ENCODE data around the gene CAPN3. TPM values are rescaled to one million over a fixed set of nuclear protein-coding genes. Genes with fewer than 3 reads are reported as not detected.
A peak's percentile ranks its signal among the peaks of the same experiment; 100 is the strongest.

Gene CAPN3
- total and polyA plus RNA-seq, 11 donors, result 1.3 to 12.2 (median 7.3) TPM

GRCh38 chr15:42445551-42445950, 86.2 kb downstream of the CAPN3 start:
- no peak for ATAC-seq
- Histone ChIP-seq H3K9me3 (no peaks in the 10 kb centered on the region), H3K27ac (no peak overlapping the region), H3K27me3 (no peaks in the 10 kb centered on the region), H3K4me3 (no peak overlapping the region), H3K36me3 (peaks cover 0 to 100% (median 97%) of the 10 kb centered on the region in 9 donors), H3K4me1 (peaks cover 0 to 24% (median 2%) of the 10 kb centered on the region in 12 donors)
- no peak for TF ChIP-seq POLR2A (IDR thresholded peaks at IDR 0.05)
- TF ChIP-seq CTCF (IDR thresholded peaks at IDR 0.05), result no peak
- intact Hi-C loops (cut with DNase I), result loop anchor here in 1 of 10 donors (10.0 kb wide), 1 partner anchor 171 kb away; the partner anchor contains the start of genes GANC and TMEM87A
- no peak for DNase-seq

- ATAC-seq (peak; percentile 37 to 56 (median 44)), DNase-seq (no peak)
- H3K9me3 ChIP-seq, result no peaks in the 10 kb centered on the region
- peaks cover 0 to 29% (median 2%) of the 10 kb centered on the region in 12 donors for H3K4me1 ChIP-seq
- 53 to 71% (median 54%) methylated on average over 2 of the region's 2 CpGs for WGBS, 4 donors
- H3K27ac ChIP-seq, result peak overlapping the region in 8 of 12 donors; percentile 2 to 72 (median 38)
- intact Hi-C loops (cut with DNase I), result loop anchor here in 1 of 10 donors (10.0 kb wide), 1 partner anchor 173 kb away; the partner anchor contains the start of genes GANC and TMEM87A
- H3K4me3 ChIP-seq, result peak overlapping the region in 7 of 12 donors; percentile 4 to 53 (median 20)
- TF ChIP-seq POLR2A (IDR thresholded peaks at IDR 0.05) (no peak), CTCF (IDR thresholded peaks at IDR 0.05) (no peak)
- H3K36me3 ChIP-seq, result peaks cover 0 to 98% (median 92%) of the 10 kb centered on the region in 9 donors
- no peaks in the 10 kb centered on the region for H3K27me3 ChIP-seq
These were observed 88.3 kb downstream of the CAPN3 start for GRCh38 chr15:42447599-42447998.

- Histone ChIP-seq H3K9me3 (no peaks in the 10 kb centered on the region), H3K27me3 (no peaks in the 10 kb centered on the region), H3K4me3 (peak overlapping the region in 3 of 12 donors; percentile 34 to 53 (median 48)), H3K27ac (peak overlapping the region in 8 of 12 donors; percentile 2 to 72 (median 36)), H3K36me3 (peaks cover 0 to 98% (median 90%) of the 10 kb centered on the region in 9 donors), H3K4me1 (peaks cover 0 to 31% (median 5%) of the 10 kb centered on the region in 12 donors)
- no peak for TF ChIP-seq CTCF (IDR thresholded peaks at IDR 0.05)
- no peak for TF ChIP-seq POLR2A (IDR thresholded peaks at IDR 0.05)
- DNase-seq (no peak), ATAC-seq (no peak)
- 77 to 90% (median 88%) methylated on average over 6 of the region's 6 CpGs for WGBS, 4 donors
- intact Hi-C loops (cut with DNase I), result loop anchor here in 1 of 10 donors (10.0 kb wide), 1 partner anchor 173 kb away; the partner anchor contains the start of genes GANC and TMEM87A
These were observed 89.0 kb downstream of the CAPN3 start for GRCh38 chr15:42448281-42448680.

GRCh38 chr15:42449770-42450424, 90.6 kb downstream of the CAPN3 start:
- H3K36me3 ChIP-seq, result peaks cover 0 to 94% (median 88%) of the 10 kb centered on the region in 9 donors
- H3K9me3 ChIP-seq, result no peaks in the 10 kb centered on the region
- DNase-seq (peak in 2 of 5 donors; percentile 30 to 32), ATAC-seq (peak in 3 of 4 donors; percentile 50 to 68 (median 62))
- H3K27ac ChIP-seq, result peak overlapping the region in 8 of 12 donors; percentile 8 to 72 (median 50)
- peak overlapping the region in 9 of 12 donors; percentile 10 to 53 (median 37) for H3K4me3 ChIP-seq
- intact Hi-C loops (cut with DNase I), result loop anchor here in 1 of 10 donors (10.0 kb wide), 1 partner anchor 175 kb away; the partner anchor contains the start of genes GANC and TMEM87A
- H3K4me1 ChIP-seq, result peaks cover 0 to 42% (median 8%) of the 10 kb centered on the region in 12 donors
- TF ChIP-seq CTCF (IDR thresholded peaks at IDR 0.05), result no peak
- no peak for TF ChIP-seq POLR2A (IDR thresholded peaks at IDR 0.05)
- H3K27me3 ChIP-seq, result no peaks in the 10 kb centered on the region
- WGBS, 4 donors, result 58 to 74% (median 67%) methylated on average over 13 of the region's 13 CpGs
